Superior temporal gyrus (tissue), 1 donor: Measurements from ENCODE around the gene CRABP2.

Experiments used
- DNase-seq: peaks from one replicate; pipeline ENCODE4 v3.0.0-alpha.2; 2016; ENCODE audit errors: extremely low spot score

The CRABP2 gene

GRCh38 chr1:156656806-156657740 is 48.3 kb downstream of the CRABP2 start:
- DNase-seq: peak; percentile 89

GRCh38 chr1:156655904-156656516 is 49.4 kb downstream of the CRABP2 start:
- DNase-seq: no peak

GRCh38 chr1:156655151-156655903 is 50.1 kb downstream of the CRABP2 start:
- DNase-seq: no peak

GRCh38 chr1:156654700-156655099 is 50.7 kb downstream of the CRABP2 start:
- no peak for DNase-seq

- DNase-seq: no peak
Measured at GRCh38 chr1:156652992-156653355, 52.4 kb downstream of the CRABP2 start.

GRCh38 chr1:156652131-156652991 is 53.0 kb downstream of the CRABP2 start:
- DNase-seq: no peak
